ENCODE results near the gene PPM1H. TPM values are rescaled to one million over a fixed set of nuclear protein-coding genes. Genes with fewer than 3 reads are reported as not detected.

Gene PPM1H
- total RNA-seq, 1 donor from 2014 or later, result 15.7 TPM

GRCh38 chr12:62658910-62659309, 276.0 kb downstream of the PPM1H start:
- Mint-ChIP-seq H3K27ac (no peak overlapping the region), H3K4me3 (no peak overlapping the region), H3K36me3 (peaks cover 13% of the 10 kb centered on the region), H3K4me1 (peaks cover 13% of the 10 kb centered on the region), H3K27me3 (ENCODE audit: low read depth) (no peaks in the 10 kb centered on the region), H3K9me3 (peaks cover 10% of the 10 kb centered on the region)
- DNase-seq (ENCODE audit: low spot score in 2 of 2, unreplicated experiment in 2 of 2), result no peak
- no peak for TF ChIP-seq CTCF (IDR thresholded peaks at IDR 0.05; ENCODE audit: unreplicated experiment)

DNA sequence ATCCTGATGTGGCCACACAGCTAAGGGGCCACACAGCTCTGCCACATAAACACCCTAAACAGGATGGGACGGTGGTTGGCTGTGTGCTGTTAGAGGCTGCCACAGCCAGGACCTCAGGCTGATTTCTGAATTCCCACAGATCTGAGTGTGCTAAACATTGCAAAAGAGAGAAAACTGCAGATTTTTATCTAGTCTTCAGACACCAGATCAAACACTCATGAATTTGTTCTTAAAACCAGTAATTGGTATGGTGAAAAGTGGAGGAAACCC, 277.7 kb downstream of the PPM1H start:
- Mint-ChIP-seq H3K27ac (no peak overlapping the region), H3K36me3 (peaks cover 11% of the 10 kb centered on the region), H3K27me3 (ENCODE audit: low read depth) (peaks cover 2% of the 10 kb centered on the region), H3K9me3 (peaks cover 10% of the 10 kb centered on the region), H3K4me3 (no peak overlapping the region), H3K4me1 (peaks cover 24% of the 10 kb centered on the region)
- no peak for DNase-seq (ENCODE audit: low spot score in 2 of 2, unreplicated experiment in 2 of 2)
- no peak for TF ChIP-seq CTCF (IDR thresholded peaks at IDR 0.05; ENCODE audit: unreplicated experiment)

- Mint-ChIP-seq H3K4me3 (no peak overlapping the region), H3K36me3 (peaks cover 11% of the 10 kb centered on the region), H3K4me1 (peaks cover 26% of the 10 kb centered on the region)
Measured at GRCh38 chr12:62656591-62657362, 278.2 kb downstream of the PPM1H start.

DNA sequence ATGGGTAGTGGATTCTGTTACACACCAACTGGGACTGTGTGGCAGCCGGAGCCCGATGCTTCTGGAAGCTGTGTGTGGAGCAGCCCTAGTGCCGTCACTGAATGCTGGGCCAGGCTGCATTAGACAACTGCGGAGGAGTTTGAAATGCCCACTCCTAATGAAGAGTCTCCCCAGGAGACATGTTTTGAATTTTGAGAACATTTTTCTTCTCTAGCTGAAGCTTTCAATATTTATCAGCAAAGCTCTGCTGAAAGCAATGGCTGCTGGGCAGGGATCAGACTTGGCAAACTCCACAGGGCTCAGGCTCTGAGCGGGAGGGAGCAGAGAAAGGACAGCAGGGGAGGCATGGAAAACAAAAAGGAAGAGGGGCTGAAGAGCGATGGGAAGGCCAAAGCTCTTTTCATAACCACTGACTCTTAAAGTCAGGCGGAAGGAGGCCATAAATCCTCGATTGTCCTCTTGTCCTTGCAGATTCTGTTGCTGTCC, 279.2 kb downstream of the PPM1H start:
- peaks cover 5% of the 10 kb centered on the region for H3K9me3 Mint-ChIP-seq

More at GRCh38 chr12:62656591-62657362, 278.2 kb downstream of the PPM1H start:
- H3K27ac Mint-ChIP-seq, result no peak overlapping the region
- no peak for DNase-seq (ENCODE audit: low spot score in 2 of 2, unreplicated experiment in 2 of 2)
- H3K9me3 Mint-ChIP-seq, result peaks cover 10% of the 10 kb centered on the region
- H3K27me3 Mint-ChIP-seq (ENCODE audit: low read depth), result peaks cover 2% of the 10 kb centered on the region
- no peak for TF ChIP-seq CTCF (IDR thresholded peaks at IDR 0.05; ENCODE audit: unreplicated experiment)

GRCh38 chr12:62654326-62655241, 280.4 kb downstream of the PPM1H start:
- H3K4me1 Mint-ChIP-seq, result peaks cover 40% of the 10 kb centered on the region
- peaks cover 2% of the 10 kb centered on the region for H3K36me3 Mint-ChIP-seq
- no peak overlapping the region for H3K4me3 Mint-ChIP-seq
- TF ChIP-seq CTCF (IDR thresholded peaks at IDR 0.05; ENCODE audit: unreplicated experiment), result no peak
- H3K9me3 Mint-ChIP-seq, result no peaks in the 10 kb centered on the region
- DNase-seq (ENCODE audit: low spot score in 2 of 2, unreplicated experiment in 2 of 2), result no peak
- H3K27ac Mint-ChIP-seq, result no peak overlapping the region
- H3K27me3 Mint-ChIP-seq (ENCODE audit: low read depth), result peaks cover 2% of the 10 kb centered on the region

More for the DNA sequence above, 279.2 kb downstream of the PPM1H start:
- Mint-ChIP-seq H3K27ac (no peak overlapping the region), H3K4me3 (no peak overlapping the region), H3K4me1 (peaks cover 30% of the 10 kb centered on the region), H3K27me3 (ENCODE audit: low read depth) (peaks cover 2% of the 10 kb centered on the region), H3K36me3 (peaks cover 7% of the 10 kb centered on the region)
- no peak for DNase-seq (ENCODE audit: low spot score in 2 of 2, unreplicated experiment in 2 of 2)
- TF ChIP-seq CTCF (IDR thresholded peaks at IDR 0.05; ENCODE audit: unreplicated experiment), result no peak
